GM19240 (cell line): Measurements from ENCODE around the gene CHAMP1.
"Not testable (repeated sequence)": the region's sequence is repeated elsewhere in the genome, so short reads cannot be mapped to it uniquely, and the experiment has no call there.

Experiments used
- DNase-seq: peaks from one replicate; pipeline ENCODE4 v3.0.0; 2011; ENCODE audit warnings: low spot score; ENCODE audit not compliant: insufficient read length

Gene CHAMP1

DNA sequence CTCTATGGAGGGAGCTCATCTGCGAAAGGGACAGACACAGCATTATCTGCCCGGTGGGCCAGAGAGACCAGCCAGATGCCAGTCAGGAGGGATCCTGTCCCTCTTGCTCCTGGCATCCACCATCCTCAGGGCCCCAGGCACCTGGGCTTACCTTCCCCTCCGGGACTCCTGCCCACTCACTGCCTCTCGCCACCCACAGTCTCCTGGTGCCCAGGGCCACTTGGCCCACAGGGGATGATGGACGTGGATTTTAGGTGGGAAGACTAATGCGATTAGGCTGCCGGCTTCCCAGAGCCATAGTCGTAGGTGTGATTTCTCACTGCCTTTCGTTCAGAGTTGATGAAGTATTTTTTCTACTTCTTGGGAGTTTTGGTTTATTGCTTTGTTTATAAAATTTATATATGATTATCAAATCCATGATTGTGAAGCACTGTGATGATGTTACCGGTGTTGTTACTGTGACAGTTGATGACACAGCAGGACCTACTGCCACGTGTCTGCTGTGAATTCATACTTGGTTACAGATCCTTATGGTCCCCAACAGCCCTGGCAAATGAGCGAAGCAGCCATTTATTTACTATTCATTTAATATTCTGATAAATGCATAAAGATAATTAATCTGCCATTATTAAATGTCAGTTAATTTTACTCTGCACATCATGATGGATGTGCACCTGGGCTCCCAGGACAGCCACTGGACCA, 14.5 kb upstream of the CHAMP1 start:
- DNase-seq, result no peak

GRCh38 chr13:114303700-114304327, 10.5 kb upstream of the CHAMP1 start:
- DNase-seq, result no peak

DNA sequence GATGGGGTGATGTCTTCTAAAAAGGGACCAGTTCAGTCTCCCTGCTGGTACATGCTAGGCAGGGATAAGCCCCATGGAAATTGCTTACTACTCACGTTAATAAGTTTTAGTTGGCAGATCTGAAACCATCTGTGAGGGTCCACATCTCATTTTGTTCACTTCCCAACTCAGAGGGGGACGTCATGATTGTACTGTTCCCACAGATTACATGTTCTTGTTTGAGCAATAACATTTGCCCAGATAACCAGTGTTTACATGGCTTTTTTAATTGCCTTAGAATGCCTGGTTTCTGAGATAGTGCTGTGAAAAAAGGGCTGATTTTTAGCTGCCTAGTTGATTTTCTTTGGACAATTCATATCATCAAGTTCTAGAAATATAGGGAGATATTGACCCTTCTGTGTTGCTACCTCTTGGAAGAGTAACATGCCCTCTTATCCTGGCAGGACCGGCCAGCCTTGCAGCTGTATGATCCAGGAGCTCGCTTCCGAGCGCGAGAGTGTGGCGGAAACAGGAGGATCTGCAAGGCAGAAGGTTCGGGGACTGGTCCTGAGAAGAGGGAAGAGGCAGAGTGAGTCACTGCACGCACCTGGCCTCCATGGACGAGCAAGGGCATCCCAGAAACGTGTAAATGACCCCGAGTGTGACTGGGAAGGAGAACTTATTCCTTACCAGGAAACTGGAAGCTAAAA, 9.8 kb upstream of the CHAMP1 start:
- DNase-seq, result no peak

- DNase-seq, result no peak
Observed at GRCh38 chr13:114309086-114309485, 5.2 kb upstream of the CHAMP1 start.

GRCh38 chr13:114309806-114310410, 4.4 kb upstream of the CHAMP1 start:
- no peak for DNase-seq

DNA sequence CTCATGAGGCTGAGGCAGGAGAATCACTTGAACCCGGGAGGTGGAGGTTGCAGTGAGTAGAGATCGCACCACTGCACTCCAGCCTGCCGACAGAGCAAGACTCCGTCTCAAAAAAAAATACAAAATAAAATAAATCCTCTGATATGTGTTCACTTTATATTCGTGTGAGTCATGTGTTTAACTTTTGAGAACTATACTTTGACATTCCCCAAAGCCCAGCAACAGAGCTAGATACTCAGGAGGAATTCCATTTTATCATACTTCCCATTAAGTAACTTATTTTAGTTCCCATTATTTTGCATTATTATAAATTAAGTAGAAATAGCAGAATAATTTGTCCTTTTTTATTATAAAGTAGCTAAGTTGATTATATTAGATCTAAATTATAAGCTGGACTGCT, 3.3 kb upstream of the CHAMP1 start:
- no peak for DNase-seq

- DNase-seq, result no peak
Observed at GRCh38 chr13:114311387-114311786, 2.9 kb upstream of the CHAMP1 start.

DNA sequence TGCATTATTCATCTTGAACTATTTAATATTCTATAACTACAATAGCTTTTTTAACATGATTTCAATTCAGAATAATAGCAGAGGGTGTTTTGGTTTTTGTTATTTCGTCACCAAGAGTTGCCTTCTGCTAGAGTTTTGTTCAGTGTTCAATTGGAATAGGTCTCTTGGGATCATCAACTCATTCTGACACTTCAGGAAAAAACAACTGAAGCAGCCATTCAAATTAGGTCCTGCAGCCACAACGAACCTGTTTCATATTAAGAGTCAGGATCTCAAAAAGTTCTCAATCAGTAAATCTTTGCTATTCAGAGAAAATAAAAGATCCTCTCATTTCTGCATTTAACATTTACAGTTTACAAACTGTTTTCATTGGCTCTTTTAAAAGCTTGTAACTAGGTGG, 2.4 kb upstream of the CHAMP1 start:
- DNase-seq, result no peak

DNA sequence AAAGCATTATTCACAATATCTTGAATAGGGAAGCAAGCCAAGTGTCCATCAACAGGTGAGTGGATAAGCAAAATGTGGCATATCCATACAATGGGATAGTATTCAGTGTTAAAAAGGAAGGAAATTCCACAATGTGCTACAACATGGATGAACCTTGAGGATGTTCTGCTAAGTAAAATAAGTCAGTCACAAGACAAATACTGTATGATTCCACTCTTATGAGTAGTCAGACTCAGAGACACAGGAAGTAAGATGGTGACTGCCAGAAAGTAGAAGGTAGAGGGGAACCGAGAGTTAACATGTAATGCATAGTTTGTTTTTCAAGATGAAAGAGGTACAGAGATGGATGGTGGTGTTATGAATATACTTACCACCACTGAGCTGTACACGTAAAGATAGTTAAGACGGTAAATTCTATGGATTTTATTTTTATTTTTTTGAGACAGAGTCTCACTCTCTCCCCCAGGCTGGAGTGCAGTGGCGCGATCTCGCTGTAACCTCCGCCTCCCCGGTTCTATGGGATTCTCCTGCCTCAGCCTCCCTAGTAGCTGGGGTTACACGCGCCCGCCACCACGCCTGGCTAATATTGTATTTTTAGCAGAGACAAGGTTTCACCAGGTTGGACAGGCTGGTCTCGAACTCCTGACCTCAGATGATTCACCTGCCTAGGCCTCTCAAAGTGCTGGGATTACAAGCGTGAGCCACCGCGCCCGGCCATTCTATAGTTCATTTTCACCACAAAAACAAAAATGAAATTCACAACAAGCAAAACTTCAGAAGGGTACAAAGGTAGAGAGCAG, 1.0 kb upstream of the CHAMP1 start:
- DNase-seq, result no peak

DNA sequence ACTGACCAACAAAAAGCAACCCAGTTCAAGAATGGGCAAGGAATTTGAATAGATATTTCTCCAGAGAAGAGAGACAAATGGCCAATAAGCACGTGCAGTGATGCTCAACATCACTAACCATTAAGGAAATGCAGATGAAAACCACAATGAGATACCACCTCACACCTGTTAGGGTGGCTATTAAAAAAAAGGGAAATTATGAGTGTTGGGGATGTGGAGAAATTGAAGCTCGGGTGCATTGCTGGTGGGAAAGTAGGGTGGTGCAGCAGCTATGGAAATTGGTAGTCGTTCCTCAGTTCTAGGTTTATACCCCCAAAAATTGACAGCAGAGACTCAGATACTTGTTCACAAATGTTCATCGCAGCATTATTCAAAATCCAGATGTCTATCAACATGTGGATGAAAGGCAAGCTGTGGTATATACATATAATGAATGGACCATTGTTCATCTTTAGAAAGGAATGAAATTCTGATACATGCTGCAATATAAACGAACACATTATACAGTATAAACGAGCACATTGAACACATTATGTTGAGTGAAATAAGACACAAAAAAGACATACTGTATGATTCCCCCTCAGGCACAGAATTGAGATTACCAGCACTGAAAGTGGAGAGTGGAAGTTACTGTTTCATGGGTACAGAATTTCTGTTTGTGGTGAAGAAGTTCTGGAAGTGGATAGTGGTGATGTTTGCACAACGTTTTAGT, 927 bp downstream of the CHAMP1 start:
- DNase-seq, result no peak

DNA sequence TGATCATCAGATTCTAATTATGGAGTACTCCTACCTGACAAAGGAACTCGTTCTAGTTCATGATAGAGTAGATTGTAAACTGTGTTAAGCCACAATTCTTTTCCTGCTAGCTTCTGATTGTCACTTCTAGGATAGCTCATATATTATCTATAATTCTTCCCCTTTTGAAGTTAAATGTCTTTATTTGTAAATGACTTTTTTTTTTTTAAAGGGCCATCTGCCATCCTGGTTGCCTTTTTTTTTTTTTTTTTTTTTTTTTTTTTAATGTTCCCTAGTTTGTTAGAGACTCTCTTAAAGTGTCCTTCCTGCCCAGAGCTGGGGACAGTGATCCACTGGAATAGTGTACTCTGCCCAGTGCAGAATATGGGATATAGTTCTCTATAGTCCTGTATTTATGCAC, 4.3 kb downstream of the CHAMP1 start:
- DNase-seq, result no peak

DNA sequence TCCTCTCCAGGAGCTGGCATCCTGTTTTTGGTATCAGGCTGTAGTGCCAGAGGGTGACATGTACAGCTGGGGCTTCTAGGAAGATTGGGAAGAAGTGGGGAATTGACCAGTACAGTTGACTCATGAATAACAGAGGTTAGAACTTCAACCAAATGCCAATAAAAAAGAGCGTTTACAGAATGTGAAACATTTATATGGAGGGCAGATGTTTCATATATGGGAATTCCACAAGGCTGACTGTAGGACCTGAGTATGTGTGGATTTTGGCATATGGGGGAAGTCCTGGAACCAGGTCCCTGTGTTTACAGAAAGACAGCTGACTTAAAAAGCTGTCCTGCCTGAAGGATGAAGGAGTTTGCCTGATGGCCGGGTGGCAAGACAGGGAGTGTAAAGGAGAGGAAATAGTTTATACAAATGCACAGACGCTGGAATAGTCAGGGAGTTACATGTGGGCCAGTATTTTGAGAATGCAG, 5.2 kb downstream of the CHAMP1 start:
- DNase-seq, result no peak

DNA sequence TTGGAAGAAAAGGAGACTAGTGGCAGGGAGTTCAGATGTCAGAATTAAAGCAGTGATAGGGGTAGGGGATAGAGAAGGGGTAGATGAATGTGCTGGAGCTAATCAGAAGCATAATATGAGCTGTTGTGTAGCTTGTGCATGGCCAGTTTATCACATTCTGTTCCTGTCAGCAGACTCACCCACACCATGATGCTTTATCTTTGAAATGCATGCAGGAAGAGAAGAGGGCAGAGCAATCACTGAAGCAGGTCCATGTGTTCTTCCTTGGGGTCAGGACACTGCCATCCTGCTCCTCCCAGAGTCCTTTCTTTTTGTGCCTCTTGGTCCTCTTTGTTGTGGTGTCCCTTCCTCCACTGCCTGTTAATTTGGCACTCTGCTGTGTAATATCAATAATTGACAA, 5.8 kb downstream of the CHAMP1 start:
- DNase-seq, result no peak

GRCh38 chr13:114321256-114321655, 7.0 kb downstream of the CHAMP1 start:
- no peak for DNase-seq

- no peak for DNase-seq
Observed at GRCh38 chr13:114323349-114323748, 9.0 kb downstream of the CHAMP1 start.

DNA sequence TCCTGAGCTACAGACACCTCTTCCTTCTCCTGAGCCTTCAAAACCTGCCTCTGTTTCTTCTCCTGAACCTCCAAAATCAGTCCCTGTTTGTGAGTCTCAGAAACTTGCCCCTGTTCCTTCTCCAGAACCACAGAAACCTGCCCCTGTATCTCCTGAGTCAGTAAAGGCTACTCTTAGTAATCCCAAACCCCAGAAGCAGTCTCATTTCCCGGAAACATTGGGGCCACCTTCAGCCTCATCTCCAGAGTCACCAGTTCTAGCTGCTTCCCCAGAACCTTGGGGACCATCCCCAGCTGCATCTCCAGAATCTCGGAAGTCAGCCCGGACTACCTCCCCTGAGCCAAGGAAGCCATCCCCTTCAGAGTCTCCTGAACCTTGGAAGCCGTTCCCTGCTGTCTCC, 10.0 kb downstream of the CHAMP1 start:
- no peak for DNase-seq

GRCh38 chr13:114325729-114326128, 11.4 kb downstream of the CHAMP1 start:
- DNase-seq, result no peak

DNA sequence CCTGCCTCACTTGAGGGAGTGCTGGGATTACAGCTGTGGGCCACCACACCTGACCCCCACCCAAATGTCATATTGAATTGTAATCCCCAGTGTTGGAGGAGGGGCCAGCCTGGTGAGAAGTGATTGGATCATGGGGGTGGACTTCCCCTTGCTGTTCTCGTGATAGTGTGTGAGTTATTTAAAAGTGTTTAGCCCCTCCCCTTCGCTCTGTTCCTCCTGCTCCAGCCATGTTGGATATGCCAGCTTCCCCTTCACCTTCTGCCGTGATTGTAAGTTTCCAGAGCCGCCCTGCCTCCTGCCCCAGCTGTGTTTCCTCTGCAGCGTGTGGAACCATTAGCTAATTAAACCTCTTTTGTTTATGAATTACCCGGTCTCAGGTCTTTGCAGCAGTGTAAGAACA, 13.7 kb downstream of the CHAMP1 start:
- no peak for DNase-seq

DNA sequence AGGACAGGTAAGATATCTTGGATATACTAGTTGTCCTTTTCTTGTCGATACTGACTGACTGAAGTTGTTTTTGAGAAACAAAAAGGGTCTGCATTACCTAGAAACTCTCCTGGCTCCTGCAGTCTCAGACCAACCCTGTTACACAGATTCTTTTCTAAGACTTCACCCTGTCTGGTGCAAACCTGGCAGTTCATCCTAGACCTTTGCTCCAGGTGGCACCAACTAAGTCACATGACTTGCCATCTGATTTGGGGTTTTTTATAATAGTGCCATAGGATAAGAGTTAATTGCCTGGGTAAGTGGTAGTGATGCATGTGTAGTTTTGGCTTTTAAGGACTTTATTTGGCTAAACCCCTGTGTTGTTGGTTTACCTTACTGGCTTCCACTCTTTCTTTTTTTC, 14.3 kb downstream of the CHAMP1 start:
- no peak for DNase-seq

DNA sequence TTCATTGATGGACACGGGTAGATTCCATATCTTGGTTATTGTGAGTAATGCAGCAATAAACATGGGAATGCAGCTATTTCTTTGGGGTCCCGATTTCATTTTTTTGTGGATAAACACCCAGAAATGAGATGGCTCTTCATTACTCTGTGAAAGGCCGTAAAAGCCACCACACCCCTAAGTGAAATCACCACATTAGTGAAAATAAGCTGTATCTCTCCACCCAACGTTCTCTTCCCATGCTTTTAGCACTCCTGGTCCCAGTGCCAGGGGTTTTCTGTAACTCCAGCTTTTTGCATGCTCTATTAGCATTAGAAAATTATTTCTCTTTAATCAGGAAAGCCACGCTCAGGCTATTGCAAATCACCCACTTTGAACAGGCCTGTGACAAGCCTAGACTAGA, 15.8 kb downstream of the CHAMP1 start:
- no peak for DNase-seq

DNA sequence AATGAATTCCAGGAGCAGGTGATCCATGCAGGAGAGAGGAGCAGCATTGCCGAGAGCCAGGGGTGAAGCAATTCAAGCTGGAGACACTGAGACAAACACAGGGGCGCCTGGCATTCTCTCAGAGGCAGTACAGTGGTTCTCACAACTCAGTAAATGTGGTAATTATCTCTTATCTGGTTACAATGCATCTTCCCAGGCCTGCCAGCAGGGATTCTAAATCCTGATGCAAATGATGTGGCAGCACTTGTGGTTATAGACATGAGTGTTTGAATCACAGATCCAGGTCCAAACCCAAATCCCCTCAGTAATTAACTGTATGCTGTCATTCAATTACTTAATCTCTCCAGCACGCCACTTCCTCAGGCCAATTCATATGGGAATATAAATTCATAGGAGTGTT, 19.6 kb downstream of the CHAMP1 start:
- not testable (repeated sequence) for DNase-seq
